Spinal cord (tissue), 10 donors: Measurements from ENCODE around the gene C14orf180. TPM values are rescaled to one million over a fixed set of nuclear protein-coding genes. Genes with fewer than 3 reads are reported as not detected.

Source experiments
- DNase-seq, 6 donors: peaks; one replicate each; pipeline versions ENCODE4 v3.0.0 to v3.0.0-alpha.2; 2013 to 2015; ENCODE audit warnings: low spot score in 6 of 6, low read depth in 4 of 6
- H3K27ac ChIP-seq: one replicate; pipeline ENCODE4 v1.5.1; 2013; ENCODE audit warnings: low read depth, low read length, control low read depth
- H3K27me3 ChIP-seq: one replicate; pipeline ENCODE4 v1.6.1; 2013; ENCODE audit warnings: low read length; ENCODE audit not compliant: control insufficient read depth, insufficient read depth
- H3K36me3 ChIP-seq: one replicate; pipeline ENCODE4 v1.6.1; 2013; ENCODE audit warnings: low read length; ENCODE audit not compliant: control insufficient read depth, insufficient read depth
- H3K4me1 ChIP-seq: one replicate; pipeline ENCODE4 v1.6.1; 2013; ENCODE audit warnings: low read length; ENCODE audit not compliant: control insufficient read depth, insufficient read depth
- H3K4me3 ChIP-seq: one replicate; pipeline ENCODE4 v1.5.1; 2013; ENCODE audit warnings: low read depth, low read length, control low read depth
- H3K9me3 ChIP-seq: one replicate; pipeline ENCODE4 v1.6.1; 2013; ENCODE audit warnings: low read length; ENCODE audit not compliant: control insufficient read depth, insufficient read depth
- WGBS: methylation state at CpG from one replicate; pipeline ENCODE4 v1.1.5; 2013; ENCODE audit warnings: missing lambda C conversion rate; ENCODE audit not compliant: insufficient coverage; 5-methylcytosine and 5-hydroxymethylcytosine counted together
- polyA plus RNA-seq, 2 donors: library from polyadenylated mRNA; unstranded; fragments of 120-200 nt; gene quantifications; one replicate each; pipeline ENCODE4 v1.2.1, GENCODE V29; 2013; ENCODE audit not compliant: insufficient read length in 2 of 2
- total RNA-seq, 2 donors: library from RNA; depleted of rRNA in 1 of 2; stranded (reverse); fragments of 120-200 nt in 1 of 2; fragments of >200 nt in 1 of 2; gene quantifications; one replicate each; pipeline versions ENCODE4 v1.2.3 to v1.2.4, GENCODE V29; 2013 to 2014
- donor health status: healthy.

Gene C14orf180
- total and polyA plus RNA-seq, 4 donors, result 0.10 to 6.0 (median 0.24) TPM

DNA sequence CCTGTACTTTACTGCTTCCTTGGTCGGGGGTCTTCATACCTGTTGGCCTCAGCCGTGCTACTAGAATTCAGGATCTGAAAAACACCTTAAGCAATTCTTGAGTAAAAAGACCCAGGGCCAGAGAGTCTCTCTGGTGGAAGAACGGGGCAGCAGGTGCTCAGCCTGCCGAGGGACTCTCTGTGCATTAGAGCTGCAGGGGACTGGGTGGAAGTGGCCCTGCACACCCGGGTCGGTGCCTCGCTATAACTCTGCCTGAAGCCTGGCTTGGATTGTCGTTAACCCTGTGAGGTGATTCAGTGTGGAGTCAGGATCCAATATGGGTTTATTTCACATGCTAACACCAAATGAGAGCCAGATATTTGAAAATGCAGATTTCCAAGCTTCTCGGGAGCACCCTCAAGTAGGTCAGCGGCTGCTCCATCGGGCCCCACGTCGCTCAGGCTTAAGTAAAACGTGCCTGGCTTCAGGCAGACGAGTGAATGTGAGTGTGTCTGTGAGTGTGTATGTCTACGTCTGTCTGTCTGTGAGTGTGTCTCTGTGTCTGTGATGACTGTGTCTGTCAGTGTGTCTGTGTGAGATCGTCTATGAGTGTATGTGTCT is 35.1 kb upstream of the C14orf180 start:
- Histone ChIP-seq H3K4me1 (peaks cover 25% of the 10 kb centered on the region), H3K27ac (no peak overlapping the region), H3K27me3 (peaks cover 13% of the 10 kb centered on the region), H3K36me3 (no peaks in the 10 kb centered on the region), H3K4me3 (no peak overlapping the region), H3K9me3 (no peaks in the 10 kb centered on the region)
- DNase-seq, result peak in 1 of 6 donors; percentile 54
- 67% methylated on average over 17 of the region's 17 CpGs for WGBS

DNA sequence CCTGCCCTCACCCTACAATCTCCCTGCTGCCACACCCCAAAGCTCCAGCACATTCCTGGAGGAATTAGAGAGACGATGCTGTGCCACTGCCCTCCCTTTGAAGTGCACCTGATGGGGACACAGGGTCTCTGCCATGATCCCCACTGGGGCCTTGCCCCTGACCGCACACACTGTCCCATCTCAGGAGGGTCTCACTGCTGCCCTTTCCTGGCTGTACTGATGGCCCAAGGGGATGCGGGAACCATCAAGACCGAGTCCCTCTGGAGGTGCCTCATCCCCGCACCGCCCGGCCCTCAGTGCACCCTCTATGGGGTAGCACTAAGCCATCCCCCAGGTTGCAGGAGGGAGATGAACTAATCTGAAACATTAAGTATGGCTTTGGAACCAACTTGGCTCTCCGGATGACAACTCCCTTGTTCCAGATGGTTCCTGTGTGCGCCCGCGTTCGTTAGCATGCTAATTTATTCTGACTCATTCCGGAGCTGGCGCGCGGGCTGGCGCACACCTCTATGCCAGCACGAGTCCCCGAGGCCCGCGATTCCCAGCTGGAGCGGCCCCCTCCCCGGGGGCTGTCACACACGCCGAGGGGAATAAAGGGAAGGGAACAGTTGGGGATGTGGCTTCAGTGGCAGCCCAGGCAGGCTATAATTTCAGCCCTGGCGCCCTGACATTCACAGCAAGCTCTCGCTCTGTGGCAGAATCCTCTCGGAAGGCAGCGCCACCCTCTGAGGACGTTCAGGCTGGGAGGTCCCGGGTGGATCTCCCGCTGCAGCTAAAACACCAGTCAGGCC is 34.2 kb upstream of the C14orf180 start:
- peaks cover 13% of the 10 kb centered on the region for H3K27me3 ChIP-seq
- peaks cover 25% of the 10 kb centered on the region for H3K4me1 ChIP-seq
- no peak overlapping the region for H3K27ac ChIP-seq
- H3K36me3 ChIP-seq, result no peaks in the 10 kb centered on the region
- DNase-seq, result peak in 3 of 6 donors; percentile 28 to 97 (median 88)
- H3K4me3 ChIP-seq, result no peak overlapping the region
- no peaks in the 10 kb centered on the region for H3K9me3 ChIP-seq
- 17% methylated on average over 28 of the region's 32 CpGs for WGBS

DNA sequence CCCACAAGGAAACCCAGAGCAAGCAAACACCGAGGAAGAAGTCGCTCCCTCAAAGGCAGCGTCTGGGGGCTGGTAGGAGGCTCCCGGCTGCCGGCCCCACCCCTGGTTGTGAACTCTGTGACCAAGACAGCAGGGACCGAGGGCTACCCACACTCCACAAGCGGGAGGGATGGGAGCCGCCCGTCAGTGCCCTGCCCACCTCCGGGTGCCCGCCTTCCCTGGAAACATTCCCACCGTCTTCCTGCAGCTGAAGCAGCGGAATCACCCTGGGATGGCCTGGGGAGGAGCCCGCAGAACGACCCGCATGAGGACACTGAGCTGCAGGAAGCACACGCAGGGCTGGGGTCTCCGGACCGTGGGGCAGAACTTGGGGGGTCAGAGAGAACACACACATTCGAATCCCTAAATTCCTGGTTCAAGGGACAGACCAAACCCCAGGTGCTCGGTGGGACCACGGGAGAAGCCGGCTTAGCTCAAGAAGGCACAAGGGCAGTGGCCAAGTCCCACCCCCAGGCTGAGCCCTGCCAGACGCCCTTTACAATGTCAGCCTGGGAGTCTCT is 33.5 kb upstream of the C14orf180 start:
- H3K36me3 ChIP-seq, result no peaks in the 10 kb centered on the region
- H3K27ac ChIP-seq, result no peak overlapping the region
- H3K9me3 ChIP-seq, result no peaks in the 10 kb centered on the region
- H3K27me3 ChIP-seq, result peaks cover 13% of the 10 kb centered on the region
- H3K4me1 ChIP-seq, result peaks cover 25% of the 10 kb centered on the region
- DNase-seq, result peak in 1 of 6 donors; percentile 34
- WGBS, result 23% methylated on average over 24 of the region's 24 CpGs
- no peak overlapping the region for H3K4me3 ChIP-seq

DNA sequence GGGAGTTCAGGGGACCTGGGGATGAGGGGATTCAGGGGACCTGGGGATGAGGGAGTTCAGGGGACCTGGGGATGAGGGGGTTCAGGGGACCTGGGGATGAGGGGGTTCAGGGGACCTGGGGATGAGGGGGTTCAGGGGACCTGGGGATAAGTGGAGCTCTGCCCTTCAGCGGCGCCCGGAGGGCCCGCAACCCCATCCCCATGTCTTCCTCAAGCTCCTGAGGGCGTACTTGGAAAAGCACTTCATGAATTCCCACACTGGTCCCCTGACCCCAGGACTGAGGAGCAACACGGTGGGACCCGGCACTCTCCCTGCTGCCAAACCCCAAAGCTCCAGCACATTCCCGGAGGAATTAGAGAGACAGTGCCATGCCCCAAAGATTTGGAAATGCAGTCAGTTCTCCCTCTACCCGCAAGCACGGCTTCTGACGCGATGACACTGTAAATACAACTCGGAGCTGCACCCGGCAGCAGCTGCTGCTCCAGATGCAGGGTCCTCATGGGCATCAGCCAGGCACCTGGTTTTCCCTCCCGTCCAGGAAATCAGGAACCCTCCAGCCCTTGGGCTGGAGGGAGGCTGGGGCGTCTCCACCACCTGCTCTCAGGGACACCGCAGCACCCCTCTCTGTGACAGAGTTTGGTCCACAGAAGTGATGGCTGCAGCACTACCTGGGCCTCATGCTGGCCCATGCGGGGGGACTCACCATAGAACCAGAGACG is 32.8 kb upstream of the C14orf180 start:
- H3K27me3 ChIP-seq, result peaks cover 13% of the 10 kb centered on the region
- no peak overlapping the region for H3K27ac ChIP-seq
- H3K36me3 ChIP-seq, result no peaks in the 10 kb centered on the region
- H3K9me3 ChIP-seq, result no peaks in the 10 kb centered on the region
- DNase-seq, result peak in 1 of 6 donors; percentile 39
- WGBS, result 59% methylated on average over 16 of the region's 19 CpGs
- H3K4me1 ChIP-seq, result peaks cover 25% of the 10 kb centered on the region
- H3K4me3 ChIP-seq, result no peak overlapping the region

DNA sequence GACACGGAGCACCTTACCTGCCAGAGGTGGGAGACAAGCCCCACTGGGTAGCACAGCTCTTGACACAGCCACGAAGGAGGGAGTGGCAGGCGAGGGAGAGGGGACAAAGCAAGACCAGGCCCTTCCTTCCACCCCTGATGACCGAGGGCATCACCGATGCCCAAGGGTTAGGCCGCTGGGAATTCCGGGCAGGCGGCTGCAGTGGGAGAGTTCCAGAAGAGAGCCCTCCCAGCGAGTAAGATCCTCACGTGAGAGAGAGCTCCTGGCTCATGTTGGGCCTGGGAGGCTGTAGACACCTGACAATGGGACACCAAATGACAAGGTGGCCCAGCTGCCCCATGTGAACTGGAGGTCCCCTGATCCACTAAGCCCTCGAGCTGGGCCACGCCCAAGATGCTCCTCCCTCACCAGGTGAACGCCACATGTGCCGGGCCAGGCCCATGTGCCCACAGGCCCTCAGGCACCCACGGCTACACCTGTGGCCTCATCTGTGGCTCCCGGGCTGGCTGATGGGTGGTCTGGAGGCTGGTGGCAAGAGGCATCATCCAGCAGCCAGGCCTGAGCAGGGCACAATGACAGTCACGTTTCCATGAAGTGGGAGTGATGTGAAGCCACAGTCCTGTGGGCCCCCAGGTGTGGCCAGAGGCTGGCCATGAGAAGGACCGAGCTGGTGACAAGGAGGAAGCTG is 32.1 kb upstream of the C14orf180 start:
- whole genome bisulfite sequencing, result 87% methylated on average over 18 of the region's 18 CpGs
- H3K9me3 ChIP-seq, result no peaks in the 10 kb centered on the region
- H3K27ac ChIP-seq, result no peak overlapping the region
- no peaks in the 10 kb centered on the region for H3K36me3 ChIP-seq
- peaks cover 13% of the 10 kb centered on the region for H3K27me3 ChIP-seq
- no peak for DNase-seq
- H3K4me3 ChIP-seq, result no peak overlapping the region
- peaks cover 29% of the 10 kb centered on the region for H3K4me1 ChIP-seq

DNA sequence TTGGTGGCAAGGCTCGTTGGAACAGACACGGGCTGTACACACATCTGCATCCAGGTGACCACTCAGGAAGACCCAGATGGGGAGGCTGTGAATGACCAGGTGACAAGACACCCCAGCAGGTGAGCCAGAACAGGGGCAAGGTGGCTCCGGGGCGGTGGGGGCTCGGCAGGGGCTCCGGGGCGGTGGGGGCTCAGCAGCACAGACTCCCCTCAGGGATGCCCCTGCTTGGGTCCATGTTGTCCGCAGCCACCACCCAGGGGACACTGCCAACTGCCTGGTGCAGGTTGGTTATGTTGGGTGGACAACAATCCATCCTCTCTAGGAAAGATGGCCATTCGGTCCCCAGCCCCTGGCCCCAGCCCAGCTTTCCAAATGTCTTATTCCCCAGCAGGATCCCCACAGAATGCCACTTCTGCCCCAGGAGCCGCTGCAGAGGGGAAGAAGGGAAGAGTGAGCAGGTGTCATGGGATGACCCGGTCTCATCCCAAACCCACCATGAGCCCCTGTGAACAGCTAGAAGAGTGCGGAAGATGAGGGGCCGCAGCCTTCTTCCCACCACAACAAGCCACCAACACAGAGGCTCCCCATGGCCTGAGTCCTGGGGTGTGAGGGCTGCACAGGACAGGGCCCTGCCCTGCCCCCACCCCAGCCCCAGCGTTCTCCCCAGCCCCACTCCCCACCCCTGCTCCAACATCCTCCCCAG is 31.4 kb upstream of the C14orf180 start:
- no peak overlapping the region for H3K27ac ChIP-seq
- no peaks in the 10 kb centered on the region for H3K9me3 ChIP-seq
- H3K4me1 ChIP-seq, result peaks cover 28% of the 10 kb centered on the region
- no peak for DNase-seq
- H3K27me3 ChIP-seq, result peaks cover 13% of the 10 kb centered on the region
- H3K36me3 ChIP-seq, result no peaks in the 10 kb centered on the region
- no peak overlapping the region for H3K4me3 ChIP-seq
- WGBS, result 95% methylated on average over 8 of the region's 14 CpGs

- Histone ChIP-seq H3K4me3 (no peak overlapping the region), H3K4me1 (peaks cover 29% of the 10 kb centered on the region), H3K27me3 (peaks cover 13% of the 10 kb centered on the region), H3K36me3 (no peaks in the 10 kb centered on the region), H3K9me3 (no peaks in the 10 kb centered on the region), H3K27ac (no peak overlapping the region)
- DNase-seq, result peak in 1 of 6 donors; percentile 59
- 13% methylated on average over 3 of the region's 15 CpGs for WGBS
Measured at GRCh38 chr14:104548802-104549535, 30.6 kb upstream of the C14orf180 start.

DNA sequence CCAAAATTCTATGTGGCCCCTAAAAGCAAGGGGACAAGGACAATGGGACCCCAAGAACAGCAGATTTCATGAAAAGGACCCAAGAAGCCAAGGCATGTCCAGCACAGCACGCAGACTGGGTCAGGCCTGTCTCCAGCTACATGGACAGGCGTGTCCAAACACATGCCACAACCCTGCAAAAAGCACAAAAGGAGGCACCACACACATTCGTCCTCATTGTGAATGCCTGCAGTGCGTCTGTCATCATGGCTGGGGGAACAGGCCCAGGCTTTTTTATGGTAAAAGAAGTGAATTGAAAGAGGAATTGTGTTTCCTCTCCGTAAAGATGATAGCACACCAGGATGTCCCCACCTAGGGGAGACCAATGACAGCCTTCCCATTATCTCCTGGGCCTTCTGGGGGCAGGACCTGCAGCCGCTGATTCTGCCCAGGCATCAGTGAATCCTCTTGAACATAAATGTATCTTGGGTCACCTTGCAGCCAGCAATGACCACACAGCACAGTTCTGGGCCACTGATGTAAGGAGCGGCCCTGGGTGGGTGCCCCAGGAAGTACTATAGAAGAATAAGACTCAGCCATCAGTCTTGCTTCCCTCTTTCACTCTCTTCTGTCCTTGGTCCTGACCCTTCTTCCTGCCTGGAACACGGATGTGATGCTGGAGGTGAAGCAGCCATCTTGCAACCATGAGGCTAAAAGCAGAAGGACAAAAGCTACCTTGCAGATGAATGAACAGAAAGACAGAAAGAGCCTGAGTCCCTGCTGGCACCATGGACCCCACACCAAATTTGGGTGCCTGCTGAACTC is 29.8 kb upstream of the C14orf180 start:
- Histone ChIP-seq H3K9me3 (no peaks in the 10 kb centered on the region), H3K36me3 (no peaks in the 10 kb centered on the region), H3K4me3 (no peak overlapping the region), H3K4me1 (peaks cover 32% of the 10 kb centered on the region), H3K27ac (no peak overlapping the region), H3K27me3 (peaks cover 13% of the 10 kb centered on the region)
- DNase-seq, result peak in 1 of 6 donors; percentile 0
- 56% methylated on average over 6 of the region's 8 CpGs for WGBS
